B cell (primary cell): ENCODE data around the gene TRIM54. TPM values are rescaled to one million over a fixed set of nuclear protein-coding genes. Genes with fewer than 3 reads are reported as not detected.

Source experiments
- ATAC-seq: fragments of 200-7000 bp; cut with Tn5 transposase; one replicate; pipeline ENCODE4 v1.10.0; 2021; ENCODE audit warnings: low read depth, mild to moderate bottlenecking, moderate number of reproducible peaks, moderate library complexity
- CTCF ChIA-PET: fragments of 350-600 bp; sonication (Branson Sonifier 250); formaldehyde crosslinking; loops from one replicate; lab custom pipeline; 2021; ENCODE audit warnings: antibody characterized with exemption, inconsistent platforms; lab: Charles Lee
- POLR2A ChIA-PET: fragments of 350-600 bp; sonication (Branson Sonifier 250); formaldehyde crosslinking; loops from one replicate; lab custom pipeline; 2021; ENCODE audit warnings: antibody characterized with exemption; lab: Charles Lee
- DNase-seq: peaks from one replicate; pipeline ENCODE4 v3.0.0; 2013
- H2AFZ ChIP-seq: 2 replicates; pipeline ENCODE4 v1.6.1; 2012; ENCODE audit warnings: mild to moderate bottlenecking, low read depth, low read length; ENCODE audit not compliant: insufficient read depth, poor library complexity, severe bottlenecking
- H3K27ac ChIP-seq, 2 donors: 1 replicate in 1 of 2; 2 replicates in 1 of 2; pipeline ENCODE4 v1.5.1; 2012 to 2013; ENCODE audit warnings: low read length in 2 of 2, mild to moderate bottlenecking in 2 of 2, moderate library complexity in 1 of 2
- H3K27me3 ChIP-seq, 4 experiments: fragments of 200-600 bp in 1 of 4; sonication (generic) in 1 of 4; replicated peaks in 1 of 4; 1 replicate in 2 of 4; 2 replicates in 2 of 4; pipeline versions ENCODE4 v1.6.1 to v1.7.0; 2013 to 2016; ENCODE audit warnings: low read length in 3 of 4, mild to moderate bottlenecking in 2 of 4, mixed read lengths in 1 of 4, moderate library complexity in 1 of 4; ENCODE audit not compliant: insufficient read depth in 4 of 4, control insufficient read depth in 3 of 4; ENCODE audit errors: control extremely low read depth in 1 of 4
- H3K36me3 ChIP-seq, 2 experiments: replicated peaks in 1 of 2; 1 replicate in 1 of 2; 2 replicates in 1 of 2; pipeline versions ENCODE4 v1.6.1 to v1.7.1; 2013; ENCODE audit warnings: low read length in 1 of 2; ENCODE audit not compliant: insufficient read depth in 2 of 2, control insufficient read depth in 1 of 2; ENCODE audit errors: control extremely low read depth in 1 of 2, extremely low read depth in 1 of 2
- H3K4me1 ChIP-seq, 2 donors: fragments of 200-600 bp in 1 of 2; sonication (generic) in 1 of 2; 1 replicate in 1 of 2; 2 replicates in 1 of 2; pipeline versions ENCODE4 v1.5.1 to v1.6.1; 2013 to 2017; ENCODE audit warnings: low read length in 2 of 2; ENCODE audit not compliant: control insufficient read depth in 2 of 2, insufficient read depth in 2 of 2
- H3K4me2 ChIP-seq: replicated peaks from 2 replicates; pipeline ENCODE3; 2012; ENCODE audit warnings: mild to moderate bottlenecking, low read depth, low read length; ENCODE audit not compliant: poor library complexity, severe bottlenecking
- H3K4me3 ChIP-seq, 5 experiments: fragments of 200-600 bp in 1 of 5; sonication (generic) in 1 of 5; 1 replicate in 3 of 5; 2 replicates in 2 of 5; pipeline versions ENCODE4 v1.5.1 to v1.7.0; 2011 to 2016; ENCODE audit warnings: low read length in 4 of 5, mild to moderate bottlenecking in 4 of 5, low read depth in 2 of 5, control low read depth in 1 of 5, moderate library complexity in 1 of 5; ENCODE audit not compliant: insufficient read depth in 1 of 5; ENCODE audit errors: control extremely low read depth in 1 of 5, extremely low read depth in 1 of 5
- H3K79me2 ChIP-seq: fragments of 200-600 bp; sonication (generic); one replicate; pipeline ENCODE4 v1.6.0; 2016; ENCODE audit warnings: low read length; ENCODE audit not compliant: control insufficient read depth, insufficient read depth
- H3K9ac ChIP-seq: fragments of 200-600 bp; sonication (generic); 2 replicates; pipeline ENCODE4 v1.6.1; 2017; ENCODE audit warnings: mild to moderate bottlenecking, low read length, moderate library complexity
- H3K9me3 ChIP-seq, 3 donors: one replicate each; pipeline versions ENCODE4 v1.6.1 to v1.7.1; 2013; ENCODE audit warnings: low read length in 2 of 3; ENCODE audit not compliant: control insufficient read depth in 2 of 3, insufficient read depth in 1 of 3; ENCODE audit errors: control extremely low read depth in 1 of 3
- H4K20me1 ChIP-seq: 2 replicates; pipeline ENCODE4 v1.6.0; 2012; ENCODE audit warnings: mild to moderate bottlenecking, low read length; ENCODE audit not compliant: insufficient read depth, control insufficient read depth, poor library complexity, severe bottlenecking
- H3K27ac Mint-ChIP-seq: one replicate; pipeline ENCODE4 v1.8.0; 2021; ENCODE audit warnings: mixed read lengths
- H3K27me3 Mint-ChIP-seq: one replicate; pipeline ENCODE4 v1.8.0; 2021; ENCODE audit warnings: mixed read lengths
- H3K4me1 Mint-ChIP-seq: one replicate; pipeline ENCODE4 v1.8.0; 2021; ENCODE audit warnings: mixed read lengths
- H3K4me3 Mint-ChIP-seq: one replicate; pipeline ENCODE4 v1.8.0; 2021; ENCODE audit warnings: mixed read lengths
- H3K9me3 Mint-ChIP-seq: one replicate; pipeline ENCODE4 v1.8.0; 2022; ENCODE audit warnings: mixed read lengths; ENCODE audit not compliant: insufficient read depth
- CTCF ChIP-seq: fragments of 200-600 bp; IDR thresholded peaks from one replicate; pipeline ENCODE4 v1.8.0; 2022; ENCODE audit warnings: antibody characterized with exemption, mild to moderate bottlenecking
- EZH2 ChIP-seq: IDR thresholded peaks from 2 replicates; pipeline ENCODE4 v1.6.1; 2012; ENCODE audit warnings: borderline replicate concordance, low read depth, mild to moderate bottlenecking, moderate library complexity, low read length; ENCODE audit not compliant: insufficient read depth, poor library complexity, severe bottlenecking
- WGBS: methylation state at CpG from one replicate; pipeline ENCODE4 v1.1.5; 2013; ENCODE audit warnings: missing lambda C conversion rate; ENCODE audit not compliant: insufficient coverage; 5-methylcytosine and 5-hydroxymethylcytosine counted together
- intact Hi-C: fragments of 100-400 bp; cut with micrococcal nuclease; formaldehyde crosslinking; loops from one replicate; pipeline ENCODE4 v1.10.0; 2022
- polyA plus RNA-seq: library from polyadenylated mRNA; depleted of rRNA; stranded (reverse); fragments of >200 nt; gene quantifications from 2 replicates; pipeline ENCODE4 v1.2.3, GENCODE V29; 2012
- total RNA-seq, 2 donors: library from RNA; stranded (reverse); fragments of 120-200 nt in 1 of 2; gene quantifications; 1 replicate in 1 of 2; 2 replicates in 1 of 2; pipeline versions ENCODE4 v1.2.3 to v1.2.4, GENCODE V29; 2013 to 2022

TRIM54 gene
- total and polyA plus RNA-seq, 2 donors (not counting 1 experiment from before 2014, with no cell fraction given), result not detected

GRCh38 chr2:27320958-27321543 is 38.8 kb downstream of the TRIM54 start:
- DNase-seq (no peak), ATAC-seq (no peak)
- CTCF ChIA-PET, result interaction anchor here (3.7 kb wide), 1 partner anchor 17 kb away, joined by 24 read pairs; no protein-coding TSS in a partner anchor
- Mint-ChIP-seq H3K27ac (no peak overlapping the region), H3K4me3 (peak overlapping the region; percentile 99), H3K9me3 (no peaks in the 10 kb centered on the region), H3K4me1 (peaks cover 27% of the 10 kb centered on the region), H3K27me3 (no peaks in the 10 kb centered on the region)
- Histone ChIP-seq H3K9ac (no peak overlapping the region), H3K27ac (no peak overlapping the region), H3K4me1 (peaks cover 12 to 20% of the 10 kb centered on the region in 2 donors), H3K9me3 (no peaks in the 10 kb centered on the region), H4K20me1 (no peaks in the 10 kb centered on the region), H3K36me3 (peaks cover 0 to 17% of the 10 kb centered on the region in 2 experiments), H2AFZ (no peak overlapping the region), H3K4me3 (no peak overlapping the region), H3K79me2 (peaks cover 40% of the 10 kb centered on the region), H3K27me3 (no peaks in the 10 kb centered on the region), H3K4me2 (no peak overlapping the region)
- intact Hi-C loops, result loop anchor here (5.0 kb wide), 1 partner anchor 1071 kb away; the partner anchor contains the start of gene FOSL2
- POLR2A ChIA-PET, result interaction anchor here (0.6 kb wide), 1 partner anchor 85 kb away, joined by 3 read pairs; no protein-coding TSS in a partner anchor
- 87% methylated on average over 7 of the region's 8 CpGs for WGBS
- TF ChIP-seq CTCF (no peak), EZH2 (no peak)

- peaks cover 3 to 19% of the 10 kb centered on the region in 2 experiments for H3K36me3 ChIP-seq
- TF ChIP-seq CTCF (no peak), EZH2 (no peak)
- intact Hi-C loops, result loop anchor here (2.0 to 5.0 kb wide), 6 partner anchors 20 to 1070 kb away; partner anchors contain the start of genes FOSL2, ZNF512 and ZNF513
- ATAC-seq, result peak; percentile 32
- ChIA-PET CTCF (interaction anchor here (0.8 to 3.7 kb wide), 4 partner anchors 19 to 49 kb away, joined by 3 to 24 read pairs (median 5); partner anchors contain the start of gene SNX17), POLR2A (interaction anchor here (0.7 to 2.1 kb wide), 5 partner anchors 34 to 106 kb away, joined by 3 to 9 read pairs (median 4); partner anchors contain the start of genes GTF3C2, NRBP1, PPM1G and ZNF513)
- Mint-ChIP-seq H3K9me3 (no peaks in the 10 kb centered on the region), H3K27ac (peak overlapping the region; percentile 97), H3K27me3 (no peaks in the 10 kb centered on the region), H3K4me3 (peak overlapping the region; percentile 99), H3K4me1 (peaks cover 27% of the 10 kb centered on the region)
- no peaks in the 10 kb centered on the region for H3K9me3 ChIP-seq
- H3K9ac ChIP-seq, result peak overlapping the region; percentile 98
- no peaks in the 10 kb centered on the region for H3K27me3 ChIP-seq
- 0% methylated on average over 8 of the region's 10 CpGs for WGBS
- DNase-seq, result peak; percentile 66
- H3K79me2 ChIP-seq, result peaks cover 40% of the 10 kb centered on the region
- H3K27ac ChIP-seq, result peak overlapping the region; percentile 75 to 96
- peaks cover 12 to 20% of the 10 kb centered on the region in 2 donors for H3K4me1 ChIP-seq
- no peaks in the 10 kb centered on the region for H4K20me1 ChIP-seq
- peak overlapping the region; percentile 92 for H2AFZ ChIP-seq
- H3K4me3 ChIP-seq, result peak overlapping the region; percentile 72 to 99 (median 93)
- peak overlapping the region; percentile 91 for H3K4me2 ChIP-seq
These were observed 40.1 kb downstream of the TRIM54 start for GRCh38 chr2:27322301-27322765.
